Type B pancreatic cell (in vitro differentiated cells): ENCODE measurements around the gene AJAP1. TPM values are rescaled to one million over a fixed set of nuclear protein-coding genes. Genes with fewer than 3 reads are reported as not detected.

Experiments
- DNase-seq: peaks from one replicate; pipeline ENCODE4 v3.0.0; 2021; ENCODE audit warnings: mixed read lengths; ENCODE audit not compliant: unreplicated experiment; ENCODE audit errors: extremely low spot score
- H3K27ac Mint-ChIP-seq: 2 replicates; pipeline ENCODE4 v1.8.0; 2021; ENCODE audit warnings: mild to moderate bottlenecking, mixed read lengths
- H3K27me3 Mint-ChIP-seq: 2 replicates; pipeline ENCODE4 v1.8.0; 2021; ENCODE audit warnings: mixed read lengths
- H3K36me3 Mint-ChIP-seq: 2 replicates; pipeline ENCODE4 v1.8.0; 2021; ENCODE audit warnings: mixed read lengths
- H3K4me1 Mint-ChIP-seq: one replicate; pipeline ENCODE4 v1.8.0; 2021; ENCODE audit warnings: mixed read lengths; ENCODE audit not compliant: unreplicated experiment
- H3K4me3 Mint-ChIP-seq: 2 replicates; pipeline ENCODE4 v1.8.0; 2021; ENCODE audit warnings: mild to moderate bottlenecking, mixed read lengths
- H3K9me3 Mint-ChIP-seq: 2 replicates; pipeline ENCODE4 v1.8.0; 2021; ENCODE audit warnings: mixed read lengths
- total RNA-seq: library from RNA; stranded (reverse); gene quantifications from 2 replicates; pipeline ENCODE4 v1.2.1, GENCODE V29; 2021; ENCODE audit warnings: low replicate concordance
- TF ChIP-seq, protein P1 (sequence below): fragments of 200-600 bp; sonication (generic); conservative IDR thresholded peaks from 2 replicates; pipeline ENCODE4 v1.5.0; 2021; ENCODE audit warnings: antibody characterized with exemption, mild to moderate bottlenecking

The AJAP1 gene
- total RNA-seq, 1 donor from 2014 or later, result 9.5 TPM

DNA sequence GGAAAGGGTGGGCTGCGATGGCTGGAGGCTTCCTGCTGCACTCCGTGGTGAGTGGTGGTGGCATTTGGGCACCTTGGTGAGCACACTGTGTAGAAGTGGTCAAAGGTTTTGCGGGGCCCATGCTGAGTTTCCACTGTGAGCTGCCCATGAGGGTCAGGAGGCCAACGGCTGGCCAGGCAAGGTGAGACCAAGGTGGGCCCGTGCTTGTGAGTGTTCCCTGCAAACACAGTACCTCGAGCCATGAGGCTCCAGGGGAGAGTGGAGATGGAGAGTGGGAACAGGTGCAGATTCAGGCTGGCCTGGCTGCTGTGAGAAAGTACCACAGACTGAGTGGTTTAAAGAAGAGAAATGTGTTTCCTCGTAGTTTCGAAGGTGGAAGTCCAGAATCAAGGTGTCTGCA lies 40.8 kb downstream of the AJAP1 start:
- Mint-ChIP-seq H3K4me3 (no peak overlapping the region), H3K4me1 (peaks cover under 1% of the 10 kb centered on the region)

DNA sequence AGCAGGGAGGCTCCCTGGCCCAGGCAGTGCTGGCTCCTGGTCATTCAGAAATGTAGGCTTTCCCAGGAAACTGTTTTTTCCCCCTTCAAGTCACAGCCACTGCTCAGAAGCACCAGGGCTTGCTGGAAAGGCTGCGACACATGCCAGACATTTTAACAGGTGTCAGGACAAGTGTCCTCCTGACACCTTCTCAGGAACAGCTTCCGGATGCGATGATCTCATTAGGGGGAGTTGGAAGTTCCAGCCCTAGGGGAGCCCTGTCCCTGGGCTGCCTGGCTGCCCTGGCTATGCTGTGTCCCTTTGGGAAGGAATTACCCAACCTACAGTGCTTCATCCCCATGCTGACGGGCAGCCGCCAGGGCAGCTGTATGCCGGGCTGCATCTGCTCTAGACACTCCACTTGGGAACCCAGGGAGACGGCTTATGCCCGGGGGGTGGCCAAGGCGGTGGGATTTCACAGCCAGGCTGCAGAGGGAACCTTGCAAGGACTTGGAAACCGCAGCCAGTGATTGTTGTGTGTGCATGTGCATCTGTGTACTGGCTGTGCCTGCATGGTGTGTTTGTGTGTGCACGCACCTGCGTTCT lies 41.8 kb downstream of the AJAP1 start:
- H3K4me3 Mint-ChIP-seq, result no peak overlapping the region
- TF ChIP-seq, protein P1, sequence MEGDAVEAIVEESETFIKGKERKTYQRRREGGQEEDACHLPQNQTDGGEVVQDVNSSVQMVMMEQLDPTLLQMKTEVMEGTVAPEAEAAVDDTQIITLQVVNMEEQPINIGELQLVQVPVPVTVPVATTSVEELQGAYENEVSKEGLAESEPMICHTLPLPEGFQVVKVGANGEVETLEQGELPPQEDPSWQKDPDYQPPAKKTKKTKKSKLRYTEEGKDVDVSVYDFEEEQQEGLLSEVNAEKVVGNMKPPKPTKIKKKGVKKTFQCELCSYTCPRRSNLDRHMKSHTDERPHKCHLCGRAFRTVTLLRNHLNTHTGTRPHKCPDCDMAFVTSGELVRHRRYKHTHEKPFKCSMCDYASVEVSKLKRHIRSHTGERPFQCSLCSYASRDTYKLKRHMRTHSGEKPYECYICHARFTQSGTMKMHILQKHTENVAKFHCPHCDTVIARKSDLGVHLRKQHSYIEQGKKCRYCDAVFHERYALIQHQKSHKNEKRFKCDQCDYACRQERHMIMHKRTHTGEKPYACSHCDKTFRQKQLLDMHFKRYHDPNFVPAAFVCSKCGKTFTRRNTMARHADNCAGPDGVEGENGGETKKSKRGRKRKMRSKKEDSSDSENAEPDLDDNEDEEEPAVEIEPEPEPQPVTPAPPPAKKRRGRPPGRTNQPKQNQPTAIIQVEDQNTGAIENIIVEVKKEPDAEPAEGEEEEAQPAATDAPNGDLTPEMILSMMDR, result no peak
- no peak overlapping the region for H3K27ac Mint-ChIP-seq
- no peaks in the 10 kb centered on the region for H3K36me3 Mint-ChIP-seq
- H3K9me3 Mint-ChIP-seq, result no peaks in the 10 kb centered on the region
- no peak for DNase-seq
- peaks cover 8% of the 10 kb centered on the region for H3K27me3 Mint-ChIP-seq
- H3K4me1 Mint-ChIP-seq, result peaks cover 4% of the 10 kb centered on the region

More for the DNA sequence above, 40.8 kb downstream of the AJAP1 start:
- Mint-ChIP-seq H3K36me3 (no peaks in the 10 kb centered on the region), H3K27ac (no peak overlapping the region), H3K9me3 (no peaks in the 10 kb centered on the region), H3K27me3 (peaks cover 8% of the 10 kb centered on the region)
- TF ChIP-seq, protein P1, result no peak
- no peak for DNase-seq

DNA sequence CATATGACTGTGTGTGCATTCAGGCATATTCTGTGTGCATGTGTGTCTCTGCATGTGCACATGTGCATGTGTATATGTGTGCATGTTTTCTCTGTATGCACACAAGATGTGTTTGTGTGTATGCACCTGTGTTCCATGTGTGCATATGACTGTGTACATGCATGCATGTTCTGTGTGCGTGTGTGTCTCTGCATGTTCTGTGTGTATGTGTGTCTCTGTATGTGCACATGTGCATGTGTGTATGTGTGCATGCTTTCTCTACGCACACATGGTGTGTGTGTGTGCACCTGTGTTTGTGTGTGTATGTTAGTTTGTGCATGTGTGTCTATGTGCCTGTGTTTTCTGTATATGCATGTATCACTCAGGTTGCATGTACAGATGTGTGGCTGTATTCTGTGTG lies 42.3 kb downstream of the AJAP1 start:
- Mint-ChIP-seq H3K9me3 (no peaks in the 10 kb centered on the region), H3K27me3 (peaks cover 8% of the 10 kb centered on the region), H3K4me3 (no peak overlapping the region), H3K4me1 (peaks cover 4% of the 10 kb centered on the region), H3K27ac (no peak overlapping the region), H3K36me3 (no peaks in the 10 kb centered on the region)
- DNase-seq, result no peak
- TF ChIP-seq, protein P1, result no peak

DNA sequence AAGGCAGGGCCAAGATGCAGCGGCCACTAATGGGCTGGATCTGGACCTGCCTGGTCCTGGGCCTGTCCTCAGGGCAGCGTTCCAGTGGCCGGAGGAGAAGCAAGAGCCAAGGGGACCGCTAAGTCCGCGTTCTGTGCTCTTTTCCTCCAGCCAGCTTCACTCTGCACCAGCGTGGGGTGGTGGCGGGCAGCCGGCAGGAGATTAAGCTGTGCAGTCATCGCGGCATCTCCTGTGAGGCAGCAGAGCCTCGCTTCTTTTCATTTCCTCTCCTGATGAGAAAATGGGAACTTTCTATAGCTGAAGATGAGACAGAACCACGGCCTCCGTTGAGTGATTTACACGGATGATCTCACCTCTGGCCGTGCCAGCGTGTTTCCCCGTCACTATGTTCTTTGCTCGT lies 43.4 kb downstream of the AJAP1 start:
- DNase-seq, result no peak
- TF ChIP-seq, protein P1, result no peak
- H3K9me3 Mint-ChIP-seq, result no peaks in the 10 kb centered on the region
- peaks cover 4% of the 10 kb centered on the region for H3K4me1 Mint-ChIP-seq
- H3K36me3 Mint-ChIP-seq, result no peaks in the 10 kb centered on the region
- peaks cover 8% of the 10 kb centered on the region for H3K27me3 Mint-ChIP-seq
- H3K4me3 Mint-ChIP-seq, result no peak overlapping the region
- no peak overlapping the region for H3K27ac Mint-ChIP-seq

DNA sequence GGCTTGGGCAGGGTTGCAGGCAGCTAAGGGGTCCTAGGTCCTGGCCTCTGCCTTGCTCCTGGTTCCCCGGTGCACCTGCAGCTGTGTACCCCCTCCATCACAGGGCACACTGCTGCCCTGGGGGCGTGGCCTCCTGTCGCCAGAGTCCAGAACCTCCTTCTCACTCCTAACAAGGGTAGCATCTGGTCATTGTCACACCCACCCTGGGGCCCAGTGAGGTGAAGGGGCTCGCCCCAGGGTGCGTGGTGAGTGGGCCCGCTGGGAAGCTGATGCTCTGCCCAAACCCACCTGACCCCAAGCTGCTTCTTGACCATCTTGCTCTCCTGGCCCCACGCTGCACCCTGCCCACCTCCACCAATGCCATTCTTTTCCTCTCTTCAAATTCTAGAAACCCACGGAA lies 44.5 kb downstream of the AJAP1 start:
- Mint-ChIP-seq H3K36me3 (no peaks in the 10 kb centered on the region), H3K27me3 (peaks cover 11% of the 10 kb centered on the region), H3K27ac (no peak overlapping the region), H3K4me3 (no peak overlapping the region), H3K9me3 (no peaks in the 10 kb centered on the region), H3K4me1 (peaks cover 4% of the 10 kb centered on the region)
- DNase-seq, result no peak
- TF ChIP-seq, protein P1, result no peak
